Right lobe of liver (tissue), 6 donors: Measurements from ENCODE around the gene SLC22A1. TPM values are rescaled to one million over a fixed set of nuclear protein-coding genes. Genes with fewer than 3 reads are reported as not detected.

Experiments
- ATAC-seq, 4 donors: fragments of 200-7000 bp; cut with Tn5 transposase; one replicate each; pipeline ENCODE4 v1.9.1; 2020; ENCODE audit warnings: mild to moderate bottlenecking in 4 of 4, moderate library complexity in 4 of 4
- DNase-seq, 3 donors: peaks; one replicate each; pipeline ENCODE4 v3.0.0-alpha.2; 2020
- H3K27ac ChIP-seq, 3 donors: fragments of 200-600 bp; one replicate each; pipeline ENCODE4 v1.8.0; 2022
- H3K27me3 ChIP-seq, 2 donors: fragments of 200-600 bp; one replicate each; pipeline ENCODE4 v1.8.0; 2022
- H3K36me3 ChIP-seq, 4 donors: fragments of 200-600 bp; sonication (generic) in 1 of 4; one replicate each; pipeline versions ENCODE4 v1.5.1 to v1.8.0; 2017 to 2022; ENCODE audit warnings: control low read depth in 1 of 4
- H3K4me1 ChIP-seq, 4 donors: fragments of 200-600 bp; sonication (generic) in 1 of 4; one replicate each; pipeline versions ENCODE4 v1.5.1 to v1.8.0; 2017 to 2022; ENCODE audit warnings: control low read depth in 1 of 4
- H3K4me3 ChIP-seq, 3 donors: fragments of 200-600 bp; one replicate each; pipeline ENCODE4 v1.8.0; 2022
- H3K9me3 ChIP-seq, 4 donors: fragments of 200-600 bp; sonication (generic) in 1 of 4; one replicate each; pipeline versions ENCODE4 v1.5.1 to v1.8.0; 2017 to 2022; ENCODE audit warnings: control low read depth in 1 of 4
- POLR2A ChIP-seq: fragments of 450-650 bp; IDR thresholded peaks from one replicate; pipeline ENCODE4 v1.6.1; 2017; ENCODE audit warnings: antibody characterized with exemption, mild to moderate bottlenecking
- WGBS: methylation state at CpG from one replicate; pipeline ENCODE4 v1.1.6; 2018; ENCODE audit warnings: low coverage, low lambda C conversion rate; ENCODE audit not compliant: insufficient coverage; ENCODE audit errors: missing lambda C conversion rate; 5-methylcytosine and 5-hydroxymethylcytosine counted together
- intact Hi-C, 2 donors: fragments of 100-400 bp; cut with DNase I; formaldehyde crosslinking; loops; one replicate each; pipeline versions ENCODE4 v1.11.2 to v1.14.1; 2022
- total RNA-seq, 6 experiments: library from RNA; depleted of rRNA in 2 of 6; stranded (reverse); fragments of >200 nt in 2 of 6; fragmentation: NEBNext Ultra II Directional in 3 of 6; extraction: Animal tissue kit (Norgen Biotek cat#: 25700) in 3 of 6; gene quantifications; one replicate each; pipeline versions ENCODE4 v1.1.0 to v1.2.4, GENCODE V29; 2016 to 2023
- TF ChIP-seq, protein P1 (sequence below), 4 donors: fragments of 200-600 bp in 3 of 4; fragments of 450-650 bp in 1 of 4; IDR thresholded peaks; one replicate each; pipeline versions ENCODE4 v1.5.1 to v1.8.0; 2016 to 2022; ENCODE audit warnings: antibody characterized with exemption in 4 of 4, mild to moderate bottlenecking in 2 of 4
- donor health status: DM: no; HTN: yes; CAD: no.
- donor health status: DM: no; HTN: no; CAD: no.
- donor health status: DM: no; HTN: no; CAD: no.
- donor health status: DM: no; HTN: yes; CAD: no.
- donor health status: DM: no; HTN: yes; CAD: no.

SLC22A1 gene
- total RNA-seq, 6 experiments from 2014 or later, result 190 to 1,656 (median 769) TPM

DNA sequence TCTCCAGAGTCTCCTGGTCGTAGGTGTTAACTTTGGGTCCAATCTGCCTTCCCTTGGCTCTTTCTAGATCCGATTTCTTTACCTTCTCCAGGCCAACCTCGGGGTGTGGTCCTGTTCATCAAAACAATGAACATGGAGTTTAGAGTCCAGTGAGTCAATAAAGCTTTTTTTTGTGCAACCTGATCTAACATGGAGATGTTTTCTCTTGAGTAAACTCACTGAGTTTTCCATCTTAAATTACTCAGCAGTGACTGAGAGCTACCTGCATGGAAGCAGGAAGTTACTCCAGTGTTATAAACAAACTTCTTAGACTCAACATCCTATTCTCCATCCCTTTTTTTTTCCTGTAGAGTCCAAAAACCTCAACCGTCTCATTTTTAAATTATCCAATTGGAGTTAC is 14.9 kb upstream of the SLC22A1 start:
- TF ChIP-seq, protein P1, sequence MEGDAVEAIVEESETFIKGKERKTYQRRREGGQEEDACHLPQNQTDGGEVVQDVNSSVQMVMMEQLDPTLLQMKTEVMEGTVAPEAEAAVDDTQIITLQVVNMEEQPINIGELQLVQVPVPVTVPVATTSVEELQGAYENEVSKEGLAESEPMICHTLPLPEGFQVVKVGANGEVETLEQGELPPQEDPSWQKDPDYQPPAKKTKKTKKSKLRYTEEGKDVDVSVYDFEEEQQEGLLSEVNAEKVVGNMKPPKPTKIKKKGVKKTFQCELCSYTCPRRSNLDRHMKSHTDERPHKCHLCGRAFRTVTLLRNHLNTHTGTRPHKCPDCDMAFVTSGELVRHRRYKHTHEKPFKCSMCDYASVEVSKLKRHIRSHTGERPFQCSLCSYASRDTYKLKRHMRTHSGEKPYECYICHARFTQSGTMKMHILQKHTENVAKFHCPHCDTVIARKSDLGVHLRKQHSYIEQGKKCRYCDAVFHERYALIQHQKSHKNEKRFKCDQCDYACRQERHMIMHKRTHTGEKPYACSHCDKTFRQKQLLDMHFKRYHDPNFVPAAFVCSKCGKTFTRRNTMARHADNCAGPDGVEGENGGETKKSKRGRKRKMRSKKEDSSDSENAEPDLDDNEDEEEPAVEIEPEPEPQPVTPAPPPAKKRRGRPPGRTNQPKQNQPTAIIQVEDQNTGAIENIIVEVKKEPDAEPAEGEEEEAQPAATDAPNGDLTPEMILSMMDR (IDR thresholded peaks at IDR 0.05), result no peak
- TF ChIP-seq POLR2A, result no peak
- H3K27ac ChIP-seq, result no peak overlapping the region
- WGBS, result 82% methylated on average over 4 of the region's 4 CpGs
- intact Hi-C loops, result no loop called here
- H3K4me1 ChIP-seq, result peaks cover 0 to 16% (median 2%) of the 10 kb centered on the region in 4 donors
- no peak for ATAC-seq
- no peaks in the 10 kb centered on the region for H3K27me3 ChIP-seq
- H3K4me3 ChIP-seq, result no peak overlapping the region
- DNase-seq, result no peak
- no peaks in the 10 kb centered on the region for H3K9me3 ChIP-seq
- H3K36me3 ChIP-seq, result peaks cover 0 to 31% (median 14%) of the 10 kb centered on the region in 4 donors

DNA sequence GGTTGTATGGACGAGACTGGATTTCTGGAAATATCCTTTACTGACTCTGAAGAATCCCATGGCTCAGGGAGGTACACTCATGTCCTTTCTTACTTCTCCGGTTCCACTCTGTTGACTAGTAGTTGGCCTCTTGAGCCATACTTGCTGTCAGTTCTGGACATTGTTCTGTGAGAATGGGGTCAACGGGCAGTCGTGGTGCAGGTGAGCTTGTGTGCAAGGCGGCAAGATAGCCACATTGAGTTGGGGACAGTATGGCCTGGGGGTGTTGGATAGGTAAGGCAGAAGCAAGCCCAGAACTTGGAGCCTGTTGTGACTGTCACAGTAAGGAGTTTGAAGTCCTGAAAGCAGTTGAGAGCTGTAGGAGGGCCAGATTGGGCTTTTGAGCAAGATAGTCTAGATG is 13.5 kb upstream of the SLC22A1 start:
- DNase-seq, result no peak
- Histone ChIP-seq H3K4me3 (no peak overlapping the region), H3K36me3 (peaks cover 0 to 24% (median 14%) of the 10 kb centered on the region in 4 donors), H3K27ac (no peak overlapping the region), H3K4me1 (peaks cover 0 to 2% (median 0%) of the 10 kb centered on the region in 4 donors), H3K9me3 (no peaks in the 10 kb centered on the region), H3K27me3 (no peaks in the 10 kb centered on the region)
- WGBS, result 83% methylated on average over 5 of the region's 5 CpGs
- no peak for TF ChIP-seq POLR2A
- TF ChIP-seq, protein P1 (IDR thresholded peaks at IDR 0.05), result no peak
- intact Hi-C loops, result no loop called here
- no peak for ATAC-seq

DNA sequence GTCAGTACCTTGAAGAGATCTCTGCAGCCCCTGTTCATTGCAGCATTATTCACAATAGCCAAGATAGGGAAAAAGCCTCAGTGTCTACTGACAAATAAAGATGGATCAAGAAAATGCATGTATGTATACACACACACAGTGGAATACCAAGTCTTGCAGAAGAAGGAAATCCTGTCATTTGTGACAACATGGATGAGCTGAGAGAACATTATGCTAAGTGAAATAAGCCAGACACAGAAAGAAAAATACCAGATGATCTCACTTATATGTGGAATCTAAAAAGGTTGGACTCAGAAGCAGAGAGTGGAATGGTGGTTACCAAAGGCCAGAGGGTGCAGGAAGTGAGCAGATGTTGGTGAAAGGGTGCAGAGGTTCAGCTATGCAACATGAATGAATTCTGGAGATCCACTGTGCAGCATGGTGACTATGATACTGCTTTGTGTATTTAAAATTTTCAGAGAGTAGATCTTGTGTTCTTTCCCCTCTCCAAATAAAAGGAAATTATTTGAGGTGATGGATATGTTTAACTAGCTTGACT is 11.0 kb upstream of the SLC22A1 start:
- H3K9me3 ChIP-seq, result no peaks in the 10 kb centered on the region
- DNase-seq (no peak), ATAC-seq (peak in 1 of 4 donors; percentile 20)
- peaks cover 0 to under 1% (median under 1%) of the 10 kb centered on the region in 4 donors for H3K36me3 ChIP-seq
- no peak overlapping the region for H3K4me3 ChIP-seq
- H3K27me3 ChIP-seq, result no peaks in the 10 kb centered on the region
- H3K27ac ChIP-seq, result no peak overlapping the region
- TF ChIP-seq, protein P1 (IDR thresholded peaks at IDR 0.05), result no peak
- no peak for TF ChIP-seq POLR2A
- intact Hi-C loops, result no loop called here
- H3K4me1 ChIP-seq, result no peaks in the 10 kb centered on the region

DNA sequence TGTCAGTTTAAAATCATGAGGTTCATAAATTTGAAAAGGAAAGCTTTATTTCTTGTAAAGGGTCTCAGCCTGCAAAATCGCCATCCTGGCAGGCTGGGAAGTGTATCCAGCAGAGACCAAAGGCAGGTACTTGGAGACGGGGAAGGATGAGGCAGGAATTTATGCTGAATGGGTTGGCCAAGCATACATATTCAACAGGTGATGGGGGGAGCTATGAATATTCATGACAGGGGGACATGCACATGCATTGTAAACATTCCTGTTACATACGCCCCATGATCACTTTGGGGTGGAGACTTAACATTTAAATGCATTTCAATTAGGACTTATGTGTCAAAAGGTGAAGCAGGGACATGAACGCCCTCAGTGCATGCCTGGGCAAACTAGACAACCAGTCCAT is 9.8 kb upstream of the SLC22A1 start:
- intact Hi-C loops, result no loop called here
- Histone ChIP-seq H3K36me3 (no peaks in the 10 kb centered on the region), H3K9me3 (no peaks in the 10 kb centered on the region), H3K4me3 (no peak overlapping the region), H3K27me3 (no peaks in the 10 kb centered on the region), H3K4me1 (no peaks in the 10 kb centered on the region), H3K27ac (no peak overlapping the region)
- no peak for DNase-seq
- 77% methylated on average over 3 of the region's 4 CpGs for whole genome bisulfite sequencing
- TF ChIP-seq, protein P1 (IDR thresholded peaks at IDR 0.05), result no peak
- no peak for TF ChIP-seq POLR2A
- ATAC-seq, result no peak
